Measurements from ENCODE around the gene RCSD1.

- TF ChIP-seq, protein P1, sequence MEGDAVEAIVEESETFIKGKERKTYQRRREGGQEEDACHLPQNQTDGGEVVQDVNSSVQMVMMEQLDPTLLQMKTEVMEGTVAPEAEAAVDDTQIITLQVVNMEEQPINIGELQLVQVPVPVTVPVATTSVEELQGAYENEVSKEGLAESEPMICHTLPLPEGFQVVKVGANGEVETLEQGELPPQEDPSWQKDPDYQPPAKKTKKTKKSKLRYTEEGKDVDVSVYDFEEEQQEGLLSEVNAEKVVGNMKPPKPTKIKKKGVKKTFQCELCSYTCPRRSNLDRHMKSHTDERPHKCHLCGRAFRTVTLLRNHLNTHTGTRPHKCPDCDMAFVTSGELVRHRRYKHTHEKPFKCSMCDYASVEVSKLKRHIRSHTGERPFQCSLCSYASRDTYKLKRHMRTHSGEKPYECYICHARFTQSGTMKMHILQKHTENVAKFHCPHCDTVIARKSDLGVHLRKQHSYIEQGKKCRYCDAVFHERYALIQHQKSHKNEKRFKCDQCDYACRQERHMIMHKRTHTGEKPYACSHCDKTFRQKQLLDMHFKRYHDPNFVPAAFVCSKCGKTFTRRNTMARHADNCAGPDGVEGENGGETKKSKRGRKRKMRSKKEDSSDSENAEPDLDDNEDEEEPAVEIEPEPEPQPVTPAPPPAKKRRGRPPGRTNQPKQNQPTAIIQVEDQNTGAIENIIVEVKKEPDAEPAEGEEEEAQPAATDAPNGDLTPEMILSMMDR (IDR thresholded peaks at IDR 0.05; ENCODE audit: poor library complexity), result no peak
- TF ChIP-seq EZH2phosphoT487 (IDR thresholded peaks at IDR 0.05; ENCODE audit: low read depth, severe bottlenecking, unreplicated experiment) (no peak), EZH2 (IDR thresholded peaks at IDR 0.05; ENCODE audit: borderline replicate concordance) (no peak)
These were observed 25.0 kb downstream of the RCSD1 start for GRCh38 chr1:167654975-167655575.

All from hepatocyte (in vitro differentiated cells).